Measurements from ENCODE around the gene GRB2.

GRB2 gene

DNA sequence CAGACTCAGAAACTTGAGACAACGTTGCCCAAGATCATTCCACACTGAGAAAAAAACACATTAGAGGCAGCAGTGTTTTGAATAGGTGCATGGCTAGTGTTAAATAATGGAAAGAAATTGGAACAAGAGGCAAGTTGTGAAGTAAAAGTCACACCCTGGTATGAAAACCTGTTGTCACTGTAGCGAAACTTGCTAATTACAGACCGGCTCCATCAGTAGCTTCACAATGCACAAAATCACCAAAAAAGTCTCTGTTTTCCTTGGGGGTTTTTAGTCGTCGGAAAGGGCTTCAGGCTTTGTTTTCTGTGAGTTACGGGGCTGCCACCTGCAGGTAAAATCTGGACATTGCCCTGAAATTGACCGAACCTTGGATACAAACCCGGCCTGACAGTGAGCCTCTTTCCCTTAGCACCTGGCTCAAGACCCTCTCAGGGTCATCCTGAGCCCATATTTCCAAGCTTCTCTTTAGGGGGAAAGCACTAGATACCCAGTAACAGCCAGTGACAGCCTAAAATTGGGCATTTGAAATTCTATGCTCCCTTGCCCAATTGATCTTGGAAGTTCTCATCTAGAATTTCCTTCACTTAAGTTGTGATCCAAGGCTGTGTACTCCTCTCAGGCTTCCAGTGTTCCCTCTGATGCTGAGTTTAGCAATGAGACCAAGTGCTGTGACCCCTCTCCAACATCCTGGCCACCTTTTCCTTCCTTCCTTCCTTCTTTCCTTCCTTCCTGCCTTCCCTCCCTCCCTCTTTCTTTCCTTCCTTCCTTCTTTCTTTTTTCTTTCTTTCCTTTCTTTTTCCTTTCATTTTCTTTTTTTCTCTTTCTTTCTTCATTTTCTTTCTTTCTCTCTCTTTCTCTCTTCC, 7.2 kb upstream of the GRB2 start:
- DNase-seq (ENCODE audit: low spot score) = peak; percentile 90

DNA sequence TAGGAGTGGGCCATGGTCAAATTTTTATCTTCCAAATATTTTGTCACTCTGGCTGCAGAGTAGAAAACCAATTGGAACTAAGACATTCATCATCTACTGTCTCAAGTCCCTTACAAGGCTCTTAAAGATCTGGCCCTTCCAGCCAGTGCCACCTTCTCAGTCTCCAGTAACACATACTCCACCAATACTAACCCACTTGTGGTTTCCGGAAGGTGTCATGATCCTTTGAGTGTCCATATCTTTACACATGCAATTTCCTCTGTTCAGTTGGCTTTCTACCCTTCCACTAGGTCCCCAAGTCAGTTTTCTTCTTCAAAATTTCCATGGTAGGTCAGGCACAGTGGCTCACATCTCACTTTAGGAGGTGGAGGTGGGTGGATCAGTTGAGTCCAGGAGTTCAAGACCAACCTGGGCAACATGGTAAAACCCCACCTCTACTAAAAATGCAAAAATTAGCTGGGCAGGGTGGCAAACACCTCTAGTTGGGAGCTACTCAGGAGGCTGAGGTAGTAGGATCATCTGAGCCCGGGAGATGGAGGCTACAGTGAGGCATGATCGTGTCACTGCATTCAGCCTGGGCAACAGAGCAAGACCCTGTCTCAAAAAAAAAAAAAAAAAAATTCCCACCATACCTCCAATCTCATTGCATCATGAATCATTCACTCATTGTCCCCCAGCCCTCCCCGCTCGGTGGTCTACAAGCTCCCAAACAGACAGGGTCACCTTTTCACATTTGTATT, 6.0 kb upstream of the GRB2 start:
- no peak for DNase-seq (ENCODE audit: low spot score)

DNA sequence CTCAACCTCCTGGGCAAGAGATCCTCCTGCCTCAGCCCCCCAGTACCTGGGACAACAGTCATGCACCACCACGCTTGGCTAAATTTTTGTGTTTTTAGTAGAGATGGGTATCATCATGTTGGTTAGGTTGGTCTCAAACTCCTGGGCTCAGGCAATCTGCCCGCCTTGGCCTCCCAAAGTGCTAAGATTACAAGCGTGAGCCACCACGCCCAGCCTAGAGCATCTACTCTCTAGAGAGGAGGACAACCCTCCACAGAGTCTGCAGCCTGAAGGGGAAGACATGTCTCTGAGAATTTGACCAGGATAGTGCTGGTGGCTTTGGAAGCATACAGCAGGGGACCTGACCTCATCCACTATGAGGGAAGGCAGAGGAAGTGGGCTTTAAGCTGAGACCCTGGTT, 4.7 kb upstream of the GRB2 start:
- no peak for DNase-seq (ENCODE audit: low spot score)

DNA sequence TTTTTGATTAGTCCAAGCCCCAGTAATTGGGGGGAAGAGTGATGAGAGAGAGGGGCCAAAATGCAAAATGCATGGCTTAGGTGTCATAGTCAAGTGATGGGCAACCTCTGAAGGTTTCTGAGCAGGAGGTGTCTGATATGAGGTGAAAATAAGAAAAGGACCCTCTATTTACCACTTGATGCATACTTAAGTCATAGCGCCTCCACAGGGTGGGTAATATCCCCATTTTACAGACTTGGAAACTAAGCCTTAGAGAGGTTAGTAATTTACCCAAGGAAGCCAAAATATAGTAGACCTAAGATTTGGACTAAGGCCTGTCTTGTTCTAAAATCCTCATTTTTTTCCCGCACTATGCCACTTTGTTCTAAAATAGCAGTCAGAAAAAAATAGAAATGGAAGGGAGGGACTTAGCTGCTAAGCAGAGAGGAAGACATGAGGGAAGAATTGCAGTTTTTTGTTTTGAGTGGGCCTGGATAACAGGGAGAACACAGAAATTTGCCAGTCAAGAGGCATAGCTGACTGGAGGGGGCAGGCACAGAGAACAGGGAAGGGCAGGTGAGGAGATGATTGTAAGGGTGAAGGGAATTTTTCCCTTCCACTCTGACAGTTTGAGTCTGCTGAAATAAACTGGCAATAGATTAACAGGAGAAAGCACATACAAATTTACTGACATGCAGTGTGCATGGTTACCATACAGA, 2.3 kb upstream of the GRB2 start:
- DNase-seq (ENCODE audit: low spot score) = no peak

DNA sequence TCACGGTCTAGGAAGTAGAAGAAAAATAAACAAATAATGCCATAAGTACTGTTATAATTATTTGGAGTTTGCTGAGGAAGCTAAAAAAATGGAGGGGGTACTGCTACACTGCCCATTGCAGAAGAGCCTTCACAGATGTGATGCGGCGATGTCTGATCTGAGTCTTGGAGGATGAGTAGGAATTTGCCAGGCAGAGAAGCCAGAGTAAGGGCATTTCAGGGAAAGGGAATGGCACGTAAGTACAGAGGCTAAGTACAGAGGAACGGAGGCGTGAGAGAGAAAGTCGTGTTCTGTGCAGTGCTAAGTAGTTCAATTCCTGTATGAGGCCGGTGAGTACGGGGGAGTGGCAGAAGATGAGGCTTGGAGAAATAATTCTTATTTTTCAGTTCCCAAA, 741 bp upstream of the GRB2 start:
- DNase-seq (ENCODE audit: low spot score) = no peak

DNA sequence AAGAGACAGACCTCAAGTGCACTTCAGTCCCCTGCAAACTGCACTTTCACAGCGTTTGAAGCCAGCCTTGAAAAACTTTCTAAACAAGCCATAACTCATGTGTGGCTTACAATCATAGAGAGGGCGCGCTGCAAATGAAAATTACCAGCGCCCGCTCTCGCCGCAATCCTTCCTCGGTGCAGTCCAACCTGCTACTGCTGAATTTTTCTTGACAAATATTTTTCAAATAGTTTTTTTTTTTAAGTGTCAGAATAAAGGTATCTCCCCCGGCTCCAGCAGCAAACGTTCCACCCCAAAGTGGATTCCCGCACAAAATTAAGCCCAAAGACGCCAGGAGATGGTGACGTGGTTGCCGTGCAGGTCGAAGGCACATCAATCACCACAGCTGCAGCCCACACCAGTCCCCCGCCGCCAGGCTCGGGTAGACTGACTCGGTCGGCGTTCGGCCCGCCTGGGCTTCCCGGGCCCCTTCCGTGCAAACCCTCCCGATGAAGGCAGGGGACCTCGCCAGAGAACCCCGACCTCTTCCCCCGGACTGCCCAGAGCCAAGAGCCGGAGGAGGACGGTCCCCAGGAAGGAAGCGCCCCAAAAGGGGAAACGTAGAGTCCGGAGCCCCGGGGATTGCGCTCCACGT, 630 bp downstream of the GRB2 start:
- DNase-seq (ENCODE audit: low spot score) = peak; percentile 76

DNA sequence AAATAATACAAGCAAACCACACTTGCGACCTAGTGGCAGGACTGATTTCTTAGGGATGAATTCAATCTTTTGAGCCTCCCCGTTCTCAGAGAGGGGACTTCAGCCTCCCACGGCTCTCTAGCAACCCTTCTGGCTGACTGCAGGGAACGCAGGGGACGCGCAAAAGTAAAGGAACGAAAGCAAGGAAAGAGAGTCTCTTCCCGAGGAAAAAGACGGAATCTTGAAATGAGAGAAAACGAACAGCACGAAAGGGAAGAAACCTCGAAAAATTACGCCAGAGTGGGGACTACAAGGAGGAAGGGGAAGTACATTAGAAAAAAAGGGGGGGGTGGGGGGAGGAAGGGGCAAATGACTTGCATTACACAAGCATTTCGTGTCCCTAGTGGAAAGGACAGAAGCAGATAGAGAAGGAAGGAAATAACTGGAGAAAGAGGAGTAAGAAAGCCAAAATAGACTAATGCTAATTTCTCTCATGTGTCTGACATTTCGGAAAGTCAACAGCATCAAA, 1.2 kb downstream of the GRB2 start:
- peak; percentile 84 for DNase-seq (ENCODE audit: low spot score)

DNA sequence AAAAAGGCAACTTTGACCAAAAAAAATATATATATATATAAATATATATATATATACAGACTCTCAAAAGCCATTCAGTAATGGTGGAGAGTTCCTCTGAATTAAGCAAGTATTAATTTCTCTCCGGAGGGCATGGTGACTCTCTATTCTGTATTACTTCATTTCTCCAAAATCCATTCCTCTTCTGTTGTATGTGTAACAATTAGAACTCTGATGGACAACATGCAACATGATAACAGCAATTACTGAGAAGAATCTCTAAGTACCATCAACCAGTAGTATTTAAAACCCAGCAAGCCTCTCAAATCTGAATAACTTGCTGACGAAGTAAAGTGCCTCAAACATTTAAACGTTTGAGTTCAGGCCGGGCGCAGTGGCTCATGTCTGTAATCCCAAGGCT, 2.3 kb downstream of the GRB2 start:
- DNase-seq (ENCODE audit: low spot score) = peak; percentile 38

DNA sequence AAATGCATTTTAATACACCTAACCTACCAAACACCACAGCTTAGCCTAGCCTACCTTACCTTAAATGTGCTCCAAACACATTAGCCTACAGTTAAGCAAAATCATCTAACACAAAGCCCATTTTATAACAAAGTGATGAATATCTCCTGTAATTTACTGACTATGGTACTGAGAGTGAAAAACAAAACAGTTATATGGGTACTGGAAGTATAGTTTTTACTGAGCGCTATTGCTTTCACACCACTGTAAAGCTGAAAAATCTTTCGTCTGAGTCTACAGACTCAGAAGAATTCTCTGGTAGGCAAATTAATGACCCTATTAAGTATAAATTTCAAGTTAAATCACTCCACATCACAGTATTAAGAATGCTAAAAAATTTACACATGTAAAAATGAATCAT, 3.5 kb downstream of the GRB2 start:
- DNase-seq (ENCODE audit: low spot score) = no peak

DNA sequence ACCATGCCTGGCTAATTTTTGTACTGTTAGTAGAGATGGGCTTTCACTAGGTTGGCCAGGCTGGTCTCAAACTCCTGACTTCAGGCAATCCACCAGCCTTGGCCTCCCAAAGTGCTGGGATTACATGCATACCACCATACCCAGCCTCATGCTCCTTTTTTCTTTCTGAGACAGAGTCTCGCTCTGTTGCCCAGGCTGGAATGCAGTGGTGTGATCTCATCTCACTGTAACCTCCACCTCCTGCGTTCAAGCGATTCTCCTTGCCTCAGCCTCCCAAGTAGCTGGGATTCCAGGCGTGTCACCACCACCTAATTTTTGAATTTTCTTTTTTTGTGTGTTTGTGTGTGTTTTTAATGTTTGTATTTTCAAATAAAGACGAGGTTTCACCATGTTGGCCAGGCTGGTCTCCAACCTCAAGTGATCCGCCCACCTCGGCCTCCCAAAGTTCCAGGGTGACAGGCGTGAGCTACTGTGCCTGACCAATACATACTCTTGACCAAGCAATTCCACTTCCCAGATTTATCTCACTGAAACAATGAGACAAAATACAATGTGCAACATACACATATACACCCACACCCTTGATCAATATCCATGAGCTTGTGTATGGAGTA, 5.0 kb downstream of the GRB2 start:
- no peak for DNase-seq (ENCODE audit: low spot score)

DNA sequence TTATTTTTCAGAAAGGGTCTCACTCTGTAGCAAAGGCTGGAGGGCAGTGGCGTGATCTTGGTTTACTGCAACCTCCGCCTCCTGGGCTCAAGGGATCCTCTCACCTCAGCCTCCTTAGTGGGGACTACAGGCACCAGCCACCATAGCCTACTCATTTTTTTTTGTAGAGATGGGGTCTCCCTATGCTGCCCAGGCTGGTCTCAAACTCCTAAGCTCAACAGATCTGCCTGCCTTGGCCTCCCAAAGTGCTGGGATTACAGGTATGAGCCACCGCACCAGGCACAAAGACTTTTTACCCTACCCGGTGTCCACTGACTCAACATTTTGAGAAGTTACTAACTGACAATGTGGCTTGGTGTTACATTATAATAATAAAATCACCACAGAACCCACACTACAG, 7.2 kb downstream of the GRB2 start:
- no peak for DNase-seq (ENCODE audit: low spot score)

DNA sequence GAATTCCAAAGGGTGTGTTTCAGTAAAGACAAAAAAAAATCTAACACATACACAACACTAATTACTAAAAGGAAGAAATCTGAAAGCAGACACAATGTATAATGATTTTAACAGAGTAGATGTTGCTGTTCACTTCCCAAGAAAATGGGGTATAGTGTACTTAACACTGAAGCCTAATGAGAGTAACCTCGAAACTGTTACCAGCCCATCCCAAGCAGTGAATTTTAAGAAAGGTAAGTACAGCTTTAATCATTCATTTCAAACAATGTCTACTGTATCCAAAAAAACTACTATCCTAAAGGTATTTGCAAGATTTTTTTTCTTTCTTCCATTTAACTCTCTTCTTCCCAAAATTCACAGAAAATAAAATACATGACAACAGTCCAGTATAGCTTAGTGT, 8.3 kb downstream of the GRB2 start:
- no peak for DNase-seq (ENCODE audit: low spot score)

DNA sequence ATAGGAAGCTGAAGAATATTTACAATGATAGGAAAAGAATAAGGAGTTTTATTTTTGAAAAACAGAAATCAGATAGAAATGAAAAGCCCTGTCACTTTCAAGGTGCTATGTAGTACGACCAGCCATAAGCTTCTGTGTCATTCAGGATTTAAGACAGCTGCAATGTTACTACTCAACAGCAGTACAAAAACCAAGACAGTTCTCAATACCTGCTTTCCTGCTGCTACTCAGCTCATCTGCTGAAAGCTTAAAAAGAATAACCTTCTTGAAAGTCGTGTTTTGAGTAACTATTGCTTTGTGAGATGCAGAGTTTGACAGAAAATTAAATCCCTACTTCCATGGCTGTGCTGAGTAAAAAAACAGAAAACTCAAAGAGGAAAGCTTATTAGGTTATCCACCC, 8.7 kb downstream of the GRB2 start:
- peak; percentile 50 for DNase-seq (ENCODE audit: low spot score)

DNA sequence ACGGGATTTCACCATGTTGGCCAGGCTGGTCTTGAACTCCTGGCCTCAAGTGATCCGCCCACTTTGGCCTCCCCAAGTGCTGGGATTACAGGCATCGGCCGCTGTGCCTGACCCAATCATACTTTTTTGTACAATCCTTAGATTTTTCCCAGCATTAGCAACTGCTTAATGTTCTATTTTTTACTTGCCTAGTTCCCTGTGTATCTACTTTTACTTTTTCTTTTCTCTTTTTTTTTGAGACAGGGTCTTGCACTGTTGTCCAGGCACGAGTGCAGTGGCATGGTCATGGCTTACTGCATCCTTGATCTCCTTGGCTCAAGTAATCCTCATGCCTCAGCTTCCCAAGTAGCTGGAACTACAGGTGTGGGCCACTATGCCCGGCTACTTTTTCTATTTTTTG, 9.5 kb downstream of the GRB2 start:
- peak; percentile 19 for DNase-seq (ENCODE audit: low spot score)

DNA sequence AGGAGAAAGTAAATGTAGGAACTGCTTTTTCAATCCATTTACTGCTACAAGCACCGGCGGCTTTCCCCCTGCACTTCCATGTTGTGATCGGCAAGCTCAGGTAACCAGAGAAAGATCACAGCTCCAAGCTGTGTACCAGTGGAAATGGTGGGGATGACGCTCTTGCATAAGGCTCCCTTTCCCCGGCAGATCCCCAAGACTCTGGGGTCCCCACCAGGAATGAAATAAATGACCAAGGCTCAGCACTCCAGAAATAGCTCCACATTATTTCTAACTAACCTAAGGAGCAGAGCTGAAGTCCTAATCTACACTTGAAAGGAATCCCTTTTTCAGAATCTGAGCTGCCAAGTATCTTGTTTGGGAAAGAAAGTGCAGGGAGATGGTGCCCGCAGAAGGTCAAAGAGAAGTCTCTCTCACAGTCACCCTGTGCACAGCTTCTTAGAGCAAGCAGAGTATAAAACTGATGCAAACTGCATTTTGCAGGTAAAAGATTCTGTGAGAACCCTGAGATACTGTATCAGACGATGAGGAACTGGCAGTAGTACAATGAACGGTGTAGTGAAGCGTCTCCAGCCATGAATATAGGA, 11.1 kb downstream of the GRB2 start:
- peak; percentile 53 for DNase-seq (ENCODE audit: low spot score)

DNA sequence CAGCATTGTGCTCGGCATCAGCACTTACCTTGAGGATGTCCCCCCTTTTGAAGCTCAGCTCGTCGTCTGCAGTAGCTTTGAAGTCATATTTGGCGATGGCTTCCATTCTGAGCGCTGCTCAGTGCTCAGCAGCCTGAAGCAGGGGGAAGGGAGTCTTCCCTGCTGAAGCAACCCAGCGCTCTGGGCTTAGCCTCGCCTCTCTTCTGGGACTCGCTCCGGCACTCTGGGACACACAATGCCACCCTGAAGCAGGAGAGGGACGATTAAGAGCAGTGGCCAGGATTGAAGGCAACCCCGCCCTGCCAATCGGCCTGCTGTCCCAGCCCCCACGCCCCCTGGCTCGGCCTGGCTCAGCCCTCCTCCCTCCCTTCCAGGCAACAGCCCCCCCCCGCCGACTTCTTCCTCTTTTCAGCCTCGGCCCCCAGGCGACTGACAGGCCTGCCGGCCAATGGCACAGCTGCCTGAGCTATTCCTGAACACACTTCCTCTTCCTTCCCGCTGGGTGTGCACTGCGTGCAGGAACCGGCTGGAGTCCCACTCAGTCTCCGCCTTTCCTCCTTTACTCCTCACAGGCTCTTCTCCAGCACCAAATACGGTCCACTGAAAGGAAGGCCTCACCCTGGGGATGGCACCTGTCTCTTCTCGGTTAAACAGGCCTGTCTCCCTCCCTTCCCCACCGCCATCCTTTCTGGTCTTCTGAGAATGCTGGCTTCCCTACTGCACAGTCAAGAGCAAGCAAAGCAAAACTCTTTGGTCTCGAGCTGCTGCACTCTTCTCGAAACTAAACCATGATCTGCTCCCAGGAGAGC, 11.8 kb downstream of the GRB2 start:
- peak; percentile 92 for DNase-seq (ENCODE audit: low spot score)

DNA sequence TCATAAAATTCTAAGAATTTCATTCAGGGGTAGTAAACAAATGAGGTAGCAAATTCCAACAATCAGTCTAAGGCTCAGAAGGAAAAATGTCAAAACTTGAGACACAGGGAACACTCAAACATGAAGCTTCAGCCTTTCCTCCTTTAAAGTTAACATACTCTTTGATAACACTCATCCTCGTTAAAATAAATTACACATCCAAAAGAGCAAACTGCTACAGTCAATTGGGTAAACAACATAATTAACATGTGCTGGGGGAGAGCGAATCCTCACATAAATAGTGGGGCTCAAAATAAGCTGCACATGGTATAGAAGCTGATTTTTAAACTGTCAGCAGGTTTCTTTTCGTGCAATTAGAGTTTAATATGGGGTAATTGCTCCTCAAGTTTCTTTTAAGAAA, 12.9 kb downstream of the GRB2 start:
- DNase-seq (ENCODE audit: low spot score) = no peak

DNA sequence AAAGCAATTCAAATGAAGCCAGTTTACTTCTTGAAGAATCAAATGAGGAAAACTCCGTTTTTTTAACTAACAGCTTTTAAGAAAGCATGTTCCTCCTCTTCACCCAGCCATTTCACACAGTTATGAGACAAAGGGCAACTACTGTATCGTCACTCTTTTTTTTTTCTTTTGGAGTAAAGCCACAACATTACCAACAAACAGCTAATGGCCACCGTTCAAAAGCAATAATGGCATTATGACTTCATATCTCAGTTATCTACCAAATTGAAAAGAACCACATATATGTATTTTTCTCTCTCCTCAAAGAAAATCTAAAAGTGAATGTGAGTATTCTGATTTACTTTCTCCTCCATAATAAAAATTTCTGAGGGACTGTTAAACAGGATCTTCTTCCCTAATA, 14.5 kb downstream of the GRB2 start:
- no peak for DNase-seq (ENCODE audit: low spot score)

DNA sequence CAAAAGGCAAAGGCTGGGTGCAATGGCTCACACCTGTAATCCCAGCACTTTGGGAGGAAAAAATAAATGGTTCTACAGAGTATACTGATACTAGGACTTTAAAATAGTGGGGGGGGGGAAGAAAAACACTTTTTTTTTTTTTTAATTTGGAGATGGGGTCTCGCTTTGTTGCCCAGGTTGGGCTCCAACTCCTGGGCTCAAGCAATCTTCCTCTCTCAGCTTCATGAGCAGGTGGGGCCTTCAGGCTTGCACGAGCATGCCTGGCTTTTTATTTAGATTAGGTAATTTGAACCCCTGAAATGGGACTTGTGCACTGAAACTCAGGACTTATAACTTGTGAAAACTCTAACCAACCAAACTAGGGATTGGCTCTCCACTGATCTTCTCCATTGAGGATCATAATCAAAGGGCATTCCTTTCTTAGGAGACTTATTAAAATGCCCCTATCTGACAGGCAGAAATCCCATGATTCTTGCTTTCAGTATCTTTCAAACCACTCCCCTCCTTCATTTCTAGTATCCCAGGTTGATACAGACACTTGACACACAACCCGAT, 16.9 kb downstream of the GRB2 start:
- no peak for DNase-seq (ENCODE audit: low spot score)

DNA sequence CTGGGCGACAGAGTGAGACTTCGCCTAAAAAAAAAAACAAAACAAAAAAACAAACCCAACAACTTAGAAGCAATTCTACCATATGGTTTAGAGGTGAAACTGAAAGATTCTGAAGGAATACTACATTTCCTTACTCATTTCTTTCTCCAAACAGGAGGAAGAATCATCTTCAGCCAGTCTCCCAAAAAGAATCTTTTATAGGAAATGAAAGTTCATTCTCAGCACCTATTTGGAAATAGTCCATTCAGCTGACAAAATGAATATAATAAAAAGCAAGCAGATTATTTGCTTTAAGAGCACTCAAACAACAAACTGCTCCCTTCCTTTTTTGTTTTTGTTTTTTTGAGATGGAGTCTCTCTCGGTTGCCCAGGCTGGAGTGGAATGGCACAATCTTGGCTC, 17.7 kb downstream of the GRB2 start:
- no peak for DNase-seq (ENCODE audit: low spot score)
